BLaER1 (cell line): ENCODE data around the gene ABCB1.
A peak's percentile ranks its signal among the peaks of the same experiment; 100 is the strongest.

ENCODE experiments used
- H3K27ac ChIP-seq: shearing (Covaris generic); formaldehyde crosslinking; 2 replicates; pipeline ENCODE4 v1.8.1; 2022
- H3K27me3 ChIP-seq: shearing (Covaris generic); formaldehyde crosslinking; 2 replicates; pipeline ENCODE4 v1.8.1; 2022
- H3K36me3 ChIP-seq: shearing (Covaris generic); formaldehyde crosslinking; 2 replicates; pipeline ENCODE4 v1.8.1; 2022
- H3K4me1 ChIP-seq: shearing (Covaris generic); formaldehyde crosslinking; 2 replicates; pipeline ENCODE4 v1.8.1; 2022
- H3K4me2 ChIP-seq: shearing (Covaris generic); formaldehyde crosslinking; 2 replicates; pipeline ENCODE4 v1.8.1; 2022
- H3K4me3 ChIP-seq: shearing (Covaris generic); formaldehyde crosslinking; 2 replicates; pipeline ENCODE4 v1.8.1; 2022
- H3K9ac ChIP-seq: shearing (Covaris generic); formaldehyde crosslinking; 2 replicates; pipeline ENCODE4 v1.8.1; 2022
- H3K9me3 ChIP-seq: shearing (Covaris generic); formaldehyde crosslinking; 2 replicates; pipeline ENCODE4 v1.8.1; 2022
- H4K20me1 ChIP-seq: shearing (Covaris generic); formaldehyde crosslinking; 2 replicates; pipeline ENCODE4 v1.8.1; 2022
- Cebpa-rat ChIP-seq: shearing (Covaris generic); IDR thresholded peaks from 2 replicates; pipeline ENCODE4 v1.8.1; 2022

The ABCB1 gene

GRCh38 chr7:87600130-87601124, at the start of gene ABCB1:
Gene ABCB1 (minus strand): TSS chr7:87600884. CDS start chr7:87600184, 700 bp downstream.
- Histone ChIP-seq H3K9ac (no peak within 1 kb of the TSS), H3K4me3 (no peak within 1 kb of the TSS), H4K20me1 (no peaks in the 10 kb centered on the region), H3K27ac (no peak within 1 kb of the TSS), H3K36me3 (no peaks in the 10 kb centered on the region), H3K4me1 (no peaks in the 10 kb centered on the region), H3K9me3 (peaks cover 11% of the 10 kb centered on the region), H3K27me3 (no peaks in the 10 kb centered on the region), H3K4me2 (no peak within 1 kb of the TSS)
- no peak for TF ChIP-seq Cebpa-rat

DNA sequence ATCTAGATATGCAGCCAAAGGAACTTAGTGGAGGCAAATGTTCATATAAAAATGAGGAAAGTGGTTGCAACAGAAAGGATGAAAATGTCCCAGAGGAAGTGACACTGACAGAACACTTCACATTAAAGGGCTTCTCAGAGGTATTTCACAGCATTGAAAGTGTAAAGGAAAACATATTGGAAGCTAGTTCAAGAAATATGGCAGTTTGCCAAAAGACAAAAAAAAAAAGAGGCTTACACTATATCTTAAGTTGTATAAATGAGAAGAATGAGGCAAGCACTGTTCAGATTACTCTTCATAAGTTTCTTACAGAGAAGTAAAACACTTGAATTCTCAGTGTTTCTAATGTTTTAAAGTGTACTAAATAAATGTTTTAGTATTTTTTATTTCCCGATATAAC, 47.6 kb upstream of the ABCB1 start:
- H3K27me3 ChIP-seq: no peaks in the 10 kb centered on the region
- H3K27ac ChIP-seq: no peak overlapping the region
- no peak for TF ChIP-seq Cebpa-rat
- H3K4me3 ChIP-seq: no peak overlapping the region
- no peak overlapping the region for H3K9ac ChIP-seq
- no peaks in the 10 kb centered on the region for H4K20me1 ChIP-seq
- H3K9me3 ChIP-seq: no peaks in the 10 kb centered on the region
- no peaks in the 10 kb centered on the region for H3K36me3 ChIP-seq
- H3K4me1 ChIP-seq: no peaks in the 10 kb centered on the region
- no peak overlapping the region for H3K4me2 ChIP-seq

GRCh38 chr7:87645446-87645845, 44.8 kb upstream of the ABCB1 start:
- no peak overlapping the region for H3K4me3 ChIP-seq
- H3K9ac ChIP-seq: no peak overlapping the region
- no peak for TF ChIP-seq Cebpa-rat
- no peak overlapping the region for H3K27ac ChIP-seq
- H3K4me1 ChIP-seq: 0 out of 2 replicates have a peak, but pooled peaks cover 3% of the 10 kb centered on the region
- H3K36me3 ChIP-seq: no peaks in the 10 kb centered on the region
- no peaks in the 10 kb centered on the region for H4K20me1 ChIP-seq
- H3K9me3 ChIP-seq: no peaks in the 10 kb centered on the region
- H3K27me3 ChIP-seq: no peaks in the 10 kb centered on the region
- H3K4me2 ChIP-seq: no peak overlapping the region

GRCh38 chr7:87635921-87636320, 35.2 kb upstream of the ABCB1 start:
- H4K20me1 ChIP-seq: no peaks in the 10 kb centered on the region
- H3K27ac ChIP-seq: no peak overlapping the region

DNA sequence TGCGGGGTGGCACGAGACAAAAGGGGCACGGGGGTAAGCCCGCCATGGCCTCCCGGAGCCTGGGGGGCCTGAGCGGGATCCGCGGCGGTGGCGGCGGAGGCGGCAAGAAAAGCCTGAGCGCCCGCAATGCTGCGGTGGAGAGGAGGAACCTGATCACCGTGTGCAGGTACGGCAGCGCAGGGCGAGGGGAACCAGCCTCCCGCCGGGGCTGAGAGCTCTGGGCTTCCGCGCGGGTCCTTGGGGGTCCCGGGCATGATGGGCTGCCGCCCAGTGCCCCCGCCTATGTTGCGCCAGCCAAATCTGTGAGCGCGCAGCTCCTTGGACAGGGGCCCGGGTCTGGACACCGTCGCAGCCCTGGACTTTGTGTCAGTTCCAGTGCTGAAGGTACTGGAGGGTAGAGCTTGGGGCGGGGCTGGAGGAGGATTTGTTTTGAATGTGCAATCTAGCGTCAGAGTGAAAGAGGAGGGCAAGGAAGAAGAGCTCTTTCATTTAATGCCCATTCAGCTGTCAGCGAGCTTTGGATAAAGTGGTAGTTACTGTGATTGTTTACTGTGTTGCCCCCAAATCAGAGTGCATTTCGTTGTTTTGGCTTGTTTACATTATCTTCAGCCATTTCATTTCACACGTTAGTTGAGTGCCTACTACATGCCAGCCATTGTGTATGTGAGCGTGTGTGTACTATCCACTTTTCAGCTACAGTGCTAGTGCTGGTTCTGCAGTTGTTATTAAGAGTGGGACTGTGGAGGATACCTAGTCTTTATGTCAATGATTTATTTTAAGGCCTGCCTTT, 28.3 kb upstream of the ABCB1 start:
- Histone ChIP-seq H3K36me3 (no peaks in the 10 kb centered on the region), H3K9ac (no peak overlapping the region), H4K20me1 (no peaks in the 10 kb centered on the region), H3K4me2 (no peak overlapping the region), H3K27me3 (no peaks in the 10 kb centered on the region), H3K27ac (no peak overlapping the region), H3K4me1 (no peaks in the 10 kb centered on the region), H3K4me3 (no peak overlapping the region), H3K9me3 (peaks cover 21% of the 10 kb centered on the region)
- no peak for TF ChIP-seq Cebpa-rat

More at GRCh38 chr7:87635921-87636320, 35.2 kb upstream of the ABCB1 start:
- no peak overlapping the region for H3K4me2 ChIP-seq
- H3K27me3 ChIP-seq: no peaks in the 10 kb centered on the region
- H3K9ac ChIP-seq: no peak overlapping the region
- no peaks in the 10 kb centered on the region for H3K4me1 ChIP-seq
- no peak overlapping the region for H3K4me3 ChIP-seq
- TF ChIP-seq Cebpa-rat: no peak
- H3K36me3 ChIP-seq: no peaks in the 10 kb centered on the region
- no peaks in the 10 kb centered on the region for H3K9me3 ChIP-seq

DNA sequence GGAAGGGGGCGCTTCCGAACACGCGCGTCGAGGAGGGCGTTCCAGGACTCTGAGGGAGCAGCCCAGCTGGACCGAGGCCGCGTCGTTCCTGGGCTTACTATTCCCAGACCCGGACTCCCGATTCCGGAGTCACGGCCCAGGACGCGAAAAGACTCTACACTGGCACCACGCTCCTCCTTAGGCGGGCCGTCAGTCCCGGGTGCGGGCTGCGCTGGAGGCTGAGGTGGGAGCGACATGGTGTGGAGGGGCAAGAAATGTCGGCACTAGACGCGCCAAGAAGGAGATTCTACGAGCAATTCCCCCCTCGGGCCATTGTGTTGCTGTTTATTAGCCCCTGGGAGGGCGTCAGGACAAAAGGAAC, 26.9 kb upstream of the ABCB1 start:
- H3K36me3 ChIP-seq: no peaks in the 10 kb centered on the region
- H3K4me3 ChIP-seq: peak overlapping the region; percentile 14; the same call in 1 of the 2 replicates

GRCh38 chr7:87625101-87625500, 24.4 kb upstream of the ABCB1 start:
- H4K20me1 ChIP-seq: no peaks in the 10 kb centered on the region
- no peak for TF ChIP-seq Cebpa-rat
- no peak overlapping the region for H3K27ac ChIP-seq
- no peak overlapping the region for H3K4me3 ChIP-seq
- H3K36me3 ChIP-seq: no peaks in the 10 kb centered on the region
- peaks cover 21% of the 10 kb centered on the region for H3K9me3 ChIP-seq
- no peak overlapping the region for H3K9ac ChIP-seq
- H3K4me2 ChIP-seq: no peak overlapping the region
- H3K27me3 ChIP-seq: no peaks in the 10 kb centered on the region
- H3K4me1 ChIP-seq: no peaks in the 10 kb centered on the region

More for the DNA sequence above, 26.9 kb upstream of the ABCB1 start:
- Histone ChIP-seq H3K27me3 (no peaks in the 10 kb centered on the region), H3K4me2 (no peak overlapping the region), H4K20me1 (no peaks in the 10 kb centered on the region), H3K4me1 (no peaks in the 10 kb centered on the region), H3K9ac (no peak overlapping the region), H3K9me3 (peaks cover 21% of the 10 kb centered on the region), H3K27ac (no peak overlapping the region)
- no peak for TF ChIP-seq Cebpa-rat

GRCh38 chr7:87624628-87625027, 23.9 kb upstream of the ABCB1 start:
- Histone ChIP-seq H3K4me3 (no peak overlapping the region), H3K27ac (no peak overlapping the region), H3K4me1 (no peaks in the 10 kb centered on the region)

DNA sequence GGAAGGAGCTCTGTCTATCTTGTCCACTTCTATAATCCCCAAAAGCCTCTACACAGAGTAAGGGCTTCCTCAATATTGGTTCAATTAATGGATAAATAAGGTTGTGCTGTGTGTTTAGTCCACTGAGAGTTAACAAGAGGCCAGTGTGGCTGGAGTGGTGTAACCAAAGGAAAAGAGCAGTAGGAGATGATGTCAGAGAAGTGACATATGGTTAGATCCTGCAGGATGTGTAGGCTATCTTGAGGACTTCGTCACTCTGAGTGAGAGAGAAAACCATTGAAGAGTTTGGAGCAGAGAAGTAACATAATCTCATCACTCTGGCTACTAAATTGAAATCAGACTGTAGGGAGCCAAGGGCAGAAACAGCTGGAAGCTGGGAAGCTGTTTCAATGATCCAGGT, 14.5 kb upstream of the ABCB1 start:
- H3K27me3 ChIP-seq: no peaks in the 10 kb centered on the region
- no peaks in the 10 kb centered on the region for H3K4me1 ChIP-seq
- 0 out of 2 replicates have a peak, but pooled peaks cover 5% of the 10 kb centered on the region for H3K9me3 ChIP-seq
- H3K4me3 ChIP-seq: no peak overlapping the region
- no peak overlapping the region for H3K9ac ChIP-seq
- TF ChIP-seq Cebpa-rat: no peak
- no peak overlapping the region for H3K4me2 ChIP-seq
- H3K36me3 ChIP-seq: no peaks in the 10 kb centered on the region
- H4K20me1 ChIP-seq: no peaks in the 10 kb centered on the region
- H3K27ac ChIP-seq: no peak overlapping the region

More at GRCh38 chr7:87624628-87625027, 23.9 kb upstream of the ABCB1 start:
- H3K27me3 ChIP-seq: no peaks in the 10 kb centered on the region
- no peak overlapping the region for H3K9ac ChIP-seq
- H3K4me2 ChIP-seq: no peak overlapping the region
- H4K20me1 ChIP-seq: no peaks in the 10 kb centered on the region
- TF ChIP-seq Cebpa-rat: no peak
- H3K36me3 ChIP-seq: no peaks in the 10 kb centered on the region
- H3K9me3 ChIP-seq: peaks cover 21% of the 10 kb centered on the region

- no peak overlapping the region for H3K4me3 ChIP-seq
- H3K9me3 ChIP-seq: no peaks in the 10 kb centered on the region
- H3K4me2 ChIP-seq: no peak overlapping the region
- H4K20me1 ChIP-seq: no peaks in the 10 kb centered on the region
- H3K27me3 ChIP-seq: no peaks in the 10 kb centered on the region
- no peak overlapping the region for H3K27ac ChIP-seq
- H3K36me3 ChIP-seq: no peaks in the 10 kb centered on the region
- TF ChIP-seq Cebpa-rat: no peak
- no peak overlapping the region for H3K9ac ChIP-seq
- no peaks in the 10 kb centered on the region for H3K4me1 ChIP-seq
Measured at GRCh38 chr7:87609916-87610315, 9.2 kb upstream of the ABCB1 start.
